Measurements from ENCODE around the gene OLFML1.
A peak's percentile ranks its signal among the peaks of the same experiment; 100 is the strongest.

The OLFML1 gene

DNA sequence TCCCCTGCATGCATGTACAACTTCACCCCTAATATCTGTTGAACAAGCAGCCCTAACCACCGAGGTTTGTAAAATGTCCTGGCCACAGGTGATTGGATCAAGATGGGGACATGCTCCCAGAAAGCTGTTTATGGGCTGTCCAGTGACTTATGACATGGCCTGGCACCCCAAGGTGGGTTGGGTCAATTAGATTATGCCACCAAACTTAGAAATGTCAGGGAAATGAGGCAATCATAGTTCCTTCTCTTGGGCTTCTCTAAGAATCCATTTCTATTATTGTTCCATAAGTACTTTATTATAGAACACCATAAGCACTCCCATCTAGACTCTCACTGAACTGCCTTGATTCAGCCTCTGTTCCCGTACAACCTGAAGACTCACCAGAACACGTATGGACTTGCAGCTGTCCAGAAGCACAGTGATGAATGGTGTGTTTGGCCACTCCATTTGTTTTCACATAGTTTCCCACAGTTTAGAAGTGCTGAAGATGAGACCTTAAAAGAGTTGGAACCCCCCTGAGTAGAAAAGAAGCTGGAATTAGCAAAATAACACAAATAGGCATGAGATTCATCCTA is 45.5 kb upstream of the OLFML1 start:
- Histone ChIP-seq H3K4me3 (ENCODE audit: insufficient read depth, low read length, poor library complexity, severe bottlenecking) (no peak overlapping the region), H3K4me2 (ENCODE audit: low read depth, low read length, poor library complexity, severe bottlenecking) (no peak overlapping the region), H3K9me3 (ENCODE audit: insufficient read depth, low read length) (no peaks in the 10 kb centered on the region), H4K20me1 (ENCODE audit: low read depth, low read length) (no peaks in the 10 kb centered on the region), H3F3A (ENCODE audit: insufficient read depth) (no peaks in the 10 kb centered on the region), H3K79me2 (ENCODE audit: insufficient read depth, low read length) (no peaks in the 10 kb centered on the region), H2AFZ (ENCODE audit: low read depth, low read length, severe bottlenecking) (no peak overlapping the region), H3K9ac (ENCODE audit: low read length) (no peak overlapping the region), H3K27ac (ENCODE audit: low read depth, low read length) (no peak overlapping the region), H3K27me3 (ENCODE audit: low read length) (no peaks in the 10 kb centered on the region), H3K36me3 (ENCODE audit: low read length) (no peaks in the 10 kb centered on the region), H3K9me2 (replicated peaks; ENCODE audit: insufficient read depth, low read length) (no peaks in the 10 kb centered on the region)
- TF ChIP-seq EZH2phosphoT487 (conservative IDR thresholded peaks at IDR 0.05; ENCODE audit: low read length) (no peak), CTCF (IDR thresholded peaks at IDR 0.05; ENCODE audit: insufficient read depth, low read length, poor library complexity, severe bottlenecking) (no peak)

- H3K9me3 ChIP-seq (ENCODE audit: insufficient read depth, low read length): no peaks in the 10 kb centered on the region
- no peaks in the 10 kb centered on the region for H4K20me1 ChIP-seq (ENCODE audit: low read depth, low read length)
- H3K4me3 ChIP-seq (ENCODE audit: insufficient read depth, low read length, poor library complexity, severe bottlenecking): no peak overlapping the region
- H3K9ac ChIP-seq (ENCODE audit: low read length): no peak overlapping the region
- no peaks in the 10 kb centered on the region for H3K27me3 ChIP-seq (ENCODE audit: low read length)
- no peaks in the 10 kb centered on the region for H3K79me2 ChIP-seq (ENCODE audit: insufficient read depth, low read length)
- H3K4me2 ChIP-seq (ENCODE audit: low read depth, low read length, poor library complexity, severe bottlenecking): no peak overlapping the region
- TF ChIP-seq CTCF (IDR thresholded peaks at IDR 0.05; ENCODE audit: insufficient read depth, low read length, poor library complexity, severe bottlenecking) (peak; percentile 99), EZH2phosphoT487 (conservative IDR thresholded peaks at IDR 0.05; ENCODE audit: low read length) (no peak)
- no peak overlapping the region for H2AFZ ChIP-seq (ENCODE audit: low read depth, low read length, severe bottlenecking)
- no peaks in the 10 kb centered on the region for H3F3A ChIP-seq (ENCODE audit: insufficient read depth)
- no peaks in the 10 kb centered on the region for H3K36me3 ChIP-seq (ENCODE audit: low read length)
- H3K9me2 ChIP-seq (replicated peaks; ENCODE audit: insufficient read depth, low read length): no peaks in the 10 kb centered on the region
- H3K27ac ChIP-seq (ENCODE audit: low read depth, low read length): no peak overlapping the region
These were observed 42.6 kb upstream of the OLFML1 start for GRCh38 chr11:7442588-7443215.

GRCh38 chr11:7444091-7444981 is 41.0 kb upstream of the OLFML1 start:
- H3K27ac ChIP-seq (ENCODE audit: low read depth, low read length): no peak overlapping the region
- H3K4me2 ChIP-seq (ENCODE audit: low read depth, low read length, poor library complexity, severe bottlenecking): no peak overlapping the region
- no peak overlapping the region for H2AFZ ChIP-seq (ENCODE audit: low read depth, low read length, severe bottlenecking)
- H3F3A ChIP-seq (ENCODE audit: insufficient read depth): no peaks in the 10 kb centered on the region
- H4K20me1 ChIP-seq (ENCODE audit: low read depth, low read length): no peaks in the 10 kb centered on the region
- no peak overlapping the region for H3K4me3 ChIP-seq (ENCODE audit: insufficient read depth, low read length, poor library complexity, severe bottlenecking)
- no peak overlapping the region for H3K9ac ChIP-seq (ENCODE audit: low read length)
- H3K9me3 ChIP-seq (ENCODE audit: insufficient read depth, low read length): no peaks in the 10 kb centered on the region
- H3K27me3 ChIP-seq (ENCODE audit: low read length): no peaks in the 10 kb centered on the region
- no peaks in the 10 kb centered on the region for H3K79me2 ChIP-seq (ENCODE audit: insufficient read depth, low read length)
- H3K9me2 ChIP-seq (replicated peaks; ENCODE audit: insufficient read depth, low read length): no peaks in the 10 kb centered on the region
- TF ChIP-seq EZH2phosphoT487 (conservative IDR thresholded peaks at IDR 0.05; ENCODE audit: low read length) (no peak), CTCF (IDR thresholded peaks at IDR 0.05; ENCODE audit: insufficient read depth, low read length, poor library complexity, severe bottlenecking) (no peak)
- H3K36me3 ChIP-seq (ENCODE audit: low read length): no peaks in the 10 kb centered on the region
